ENCODE data around the gene SLC35F4. TPM values are rescaled to one million over a fixed set of nuclear protein-coding genes. Genes with fewer than 3 reads are reported as not detected.

SLC35F4 gene
- total RNA-seq, 1 donor from 2014 or later, result 0.37 TPM

DNA sequence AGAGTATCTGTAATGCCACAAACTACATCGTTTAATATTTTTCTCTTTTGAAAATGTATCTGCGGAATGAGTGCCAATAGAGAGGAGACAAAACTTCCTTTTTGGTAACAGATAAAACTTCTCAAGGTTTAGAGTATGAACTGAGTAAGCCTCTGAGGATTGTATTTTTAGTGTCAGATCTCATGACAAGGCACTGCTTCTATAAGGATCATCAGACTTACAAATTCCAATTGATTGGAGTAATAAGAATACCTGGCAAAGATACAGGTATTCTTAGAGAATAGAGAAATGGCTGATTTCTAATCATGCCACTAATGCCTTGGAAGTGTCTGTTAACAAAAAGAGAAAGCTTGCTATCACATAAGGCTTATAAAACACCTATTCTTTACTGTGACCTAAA lies 45.3 kb downstream of the SLC35F4 start:
- TF ChIP-seq, protein P1, sequence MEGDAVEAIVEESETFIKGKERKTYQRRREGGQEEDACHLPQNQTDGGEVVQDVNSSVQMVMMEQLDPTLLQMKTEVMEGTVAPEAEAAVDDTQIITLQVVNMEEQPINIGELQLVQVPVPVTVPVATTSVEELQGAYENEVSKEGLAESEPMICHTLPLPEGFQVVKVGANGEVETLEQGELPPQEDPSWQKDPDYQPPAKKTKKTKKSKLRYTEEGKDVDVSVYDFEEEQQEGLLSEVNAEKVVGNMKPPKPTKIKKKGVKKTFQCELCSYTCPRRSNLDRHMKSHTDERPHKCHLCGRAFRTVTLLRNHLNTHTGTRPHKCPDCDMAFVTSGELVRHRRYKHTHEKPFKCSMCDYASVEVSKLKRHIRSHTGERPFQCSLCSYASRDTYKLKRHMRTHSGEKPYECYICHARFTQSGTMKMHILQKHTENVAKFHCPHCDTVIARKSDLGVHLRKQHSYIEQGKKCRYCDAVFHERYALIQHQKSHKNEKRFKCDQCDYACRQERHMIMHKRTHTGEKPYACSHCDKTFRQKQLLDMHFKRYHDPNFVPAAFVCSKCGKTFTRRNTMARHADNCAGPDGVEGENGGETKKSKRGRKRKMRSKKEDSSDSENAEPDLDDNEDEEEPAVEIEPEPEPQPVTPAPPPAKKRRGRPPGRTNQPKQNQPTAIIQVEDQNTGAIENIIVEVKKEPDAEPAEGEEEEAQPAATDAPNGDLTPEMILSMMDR (conservative IDR thresholded peaks at IDR 0.05), result no peak
- Mint-ChIP-seq H3K36me3 (ENCODE audit: low read depth) (no peaks in the 10 kb centered on the region), H3K4me3 (no peak overlapping the region), H3K9me3 (no peaks in the 10 kb centered on the region), H3K27ac (ENCODE audit: unreplicated experiment) (no peak overlapping the region), H3K4me1 (peaks cover 4% of the 10 kb centered on the region), H3K27me3 (ENCODE audit: low read depth) (peaks cover 27% of the 10 kb centered on the region)
- DNase-seq (ENCODE audit: low read depth, low spot score), result no peak

DNA sequence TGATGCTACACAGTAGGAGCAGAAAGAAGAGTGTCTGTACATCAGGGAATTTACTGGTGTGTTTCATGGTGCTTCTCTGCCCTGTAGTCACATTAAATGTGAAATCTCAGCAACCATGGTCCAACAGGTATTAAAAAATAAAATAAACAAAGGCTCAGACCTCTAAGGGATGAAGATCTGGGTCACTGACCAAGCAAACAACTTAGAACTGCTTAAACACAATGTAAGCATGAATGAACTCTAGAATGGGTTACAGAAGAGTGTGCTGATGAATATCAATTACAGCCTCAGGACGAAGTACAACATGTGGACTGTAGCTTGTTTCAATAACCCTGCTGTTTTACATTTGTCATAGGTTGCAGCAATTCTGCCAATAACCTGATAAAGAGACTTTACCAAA lies 47.4 kb downstream of the SLC35F4 start:
- Mint-ChIP-seq H3K36me3 (ENCODE audit: low read depth) (no peaks in the 10 kb centered on the region), H3K9me3 (no peaks in the 10 kb centered on the region)

DNA sequence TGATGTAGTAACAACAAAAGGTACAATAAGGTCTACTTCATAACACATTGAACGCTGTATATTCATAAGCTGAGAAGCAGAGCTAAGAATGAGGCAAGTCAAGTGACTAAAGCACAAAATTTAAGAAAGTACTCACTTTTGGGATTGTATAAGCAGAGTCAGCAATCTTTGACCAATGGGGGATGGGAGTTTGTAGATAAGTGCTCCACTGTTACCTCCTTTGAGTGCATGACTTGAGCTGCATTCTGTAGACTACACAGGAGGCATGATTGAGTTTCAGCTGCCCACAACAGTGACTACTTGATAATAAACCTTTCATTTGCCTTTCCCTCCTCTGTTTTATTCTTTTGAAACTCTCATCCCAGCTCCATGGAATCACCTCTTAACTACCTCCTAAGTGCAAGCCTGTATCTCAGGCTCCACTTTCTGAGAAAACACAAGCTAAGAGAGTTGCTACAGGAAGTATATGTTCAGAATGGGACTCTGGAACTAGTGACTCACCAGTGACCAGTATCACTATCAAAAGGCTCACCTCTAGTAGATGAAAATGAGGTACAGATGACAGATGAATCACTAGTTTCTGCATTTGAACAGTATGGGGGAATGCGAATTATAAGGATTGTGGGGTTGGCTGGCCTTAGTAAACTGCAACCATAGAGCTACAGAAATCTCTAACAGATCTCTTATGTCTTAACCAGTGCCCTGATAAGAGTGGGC lies 49.2 kb downstream of the SLC35F4 start:
- TF ChIP-seq, protein P1 (conservative IDR thresholded peaks at IDR 0.05), result no peak
- Mint-ChIP-seq H3K27ac (ENCODE audit: unreplicated experiment) (no peak overlapping the region), H3K36me3 (ENCODE audit: low read depth) (no peaks in the 10 kb centered on the region), H3K4me3 (no peak overlapping the region), H3K9me3 (no peaks in the 10 kb centered on the region), H3K4me1 (peaks cover 4% of the 10 kb centered on the region), H3K27me3 (ENCODE audit: low read depth) (peaks cover 6% of the 10 kb centered on the region)
- DNase-seq (ENCODE audit: low read depth, low spot score), result no peak

More for the DNA sequence above, 47.4 kb downstream of the SLC35F4 start:
- no peak for DNase-seq (ENCODE audit: low read depth, low spot score)
- peaks cover 4% of the 10 kb centered on the region for H3K4me1 Mint-ChIP-seq
- no peak overlapping the region for H3K27ac Mint-ChIP-seq (ENCODE audit: unreplicated experiment)
- peaks cover 14% of the 10 kb centered on the region for H3K27me3 Mint-ChIP-seq (ENCODE audit: low read depth)
- TF ChIP-seq, protein P1 (conservative IDR thresholded peaks at IDR 0.05), result no peak
- no peak overlapping the region for H3K4me3 Mint-ChIP-seq

DNA sequence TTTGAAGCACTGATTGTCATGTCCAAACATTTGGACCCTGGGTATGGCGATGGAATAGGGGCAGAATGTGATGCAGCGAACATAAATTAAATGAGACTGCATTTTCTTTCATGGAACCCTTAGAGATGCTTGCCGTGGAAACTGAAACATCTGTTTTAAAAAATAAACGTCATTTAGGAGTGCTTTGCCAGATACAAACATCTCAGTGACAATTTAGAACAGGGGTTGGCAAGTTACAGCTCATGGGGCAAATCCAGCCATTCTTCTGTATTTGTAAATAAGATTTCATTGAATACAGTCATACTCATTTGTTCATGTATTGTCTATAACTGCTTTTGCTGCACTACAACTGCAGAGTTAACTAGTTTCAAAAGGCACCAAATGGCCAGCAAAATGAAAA lies 51.2 kb downstream of the SLC35F4 start:
- Mint-ChIP-seq H3K27me3 (ENCODE audit: low read depth) (no peaks in the 10 kb centered on the region), H3K4me1 (peaks cover 4% of the 10 kb centered on the region), H3K27ac (ENCODE audit: unreplicated experiment) (no peak overlapping the region), H3K9me3 (no peaks in the 10 kb centered on the region), H3K4me3 (no peak overlapping the region), H3K36me3 (ENCODE audit: low read depth) (no peaks in the 10 kb centered on the region)
- TF ChIP-seq, protein P1 (conservative IDR thresholded peaks at IDR 0.05), result no peak
- DNase-seq (ENCODE audit: low read depth, low spot score), result no peak

DNA sequence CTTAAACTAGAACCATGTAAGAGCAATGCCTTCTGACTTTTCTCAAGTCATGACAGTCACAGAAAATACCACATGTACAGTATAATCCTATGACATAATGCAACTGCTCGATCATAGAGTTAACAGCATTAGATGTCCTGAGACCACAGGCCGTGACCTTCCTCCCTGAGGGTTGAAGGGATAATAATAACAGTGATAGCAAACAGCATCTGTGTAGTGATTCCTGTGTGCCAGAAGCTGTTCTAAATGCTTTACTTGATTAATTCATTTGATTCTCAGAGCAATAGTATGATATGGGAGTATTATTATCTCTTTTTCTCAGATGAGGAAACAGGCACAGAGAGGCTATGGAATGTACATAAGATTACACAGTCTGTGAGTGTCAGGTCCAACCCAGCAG lies 53.2 kb downstream of the SLC35F4 start:
- Mint-ChIP-seq H3K27me3 (ENCODE audit: low read depth) (no peaks in the 10 kb centered on the region), H3K27ac (ENCODE audit: unreplicated experiment) (no peak overlapping the region), H3K36me3 (ENCODE audit: low read depth) (no peaks in the 10 kb centered on the region), H3K4me1 (peaks cover 4% of the 10 kb centered on the region), H3K4me3 (no peak overlapping the region), H3K9me3 (no peaks in the 10 kb centered on the region)
- TF ChIP-seq, protein P1 (conservative IDR thresholded peaks at IDR 0.05), result no peak
- DNase-seq (ENCODE audit: low read depth, low spot score), result no peak

All from neural crest cell (in vitro differentiated cells).